SK-N-SH treated with all-trans-retinoic acid at 6 μM for 48 hours (cell line): ENCODE measurements around the gene CHST14.

Source experiments
- ATAC-seq: fragments of 200-7000 bp; cut with Tn5 transposase; 3 replicates; pipeline ENCODE4 v1.9.1; 2020; ENCODE audit warnings: mild to moderate bottlenecking, moderate library complexity
- ARNTL ChIP-seq: fragments of 450-650 bp; formaldehyde crosslinking; IDR thresholded peaks from 2 replicates; pipeline ENCODE4 v1.5.0; 2020; ENCODE audit warnings: low read depth, mild to moderate bottlenecking, moderate library complexity, borderline replicate concordance
- BACH2 ChIP-seq: fragments of 250-450 bp; sonication (Bioruptor Pico); IDR thresholded peaks from 2 replicates; pipeline ENCODE4 v1.9.0; 2021; ENCODE audit warnings: mild to moderate bottlenecking, borderline replicate concordance
- CREB5 ChIP-seq: fragments of 250-450 bp; sonication (Bioruptor Pico); IDR thresholded peaks from 2 replicates; pipeline ENCODE4 v1.5.1; 2020; ENCODE audit warnings: low read depth, mild to moderate bottlenecking, moderate library complexity
- CSDC2 ChIP-seq: fragments of 250-450 bp; sonication (Bioruptor Pico); IDR thresholded peaks from 2 replicates; pipeline ENCODE4 v1.5.0; 2020; ENCODE audit warnings: mild to moderate bottlenecking, moderate library complexity
- CSRNP3 ChIP-seq: fragments of 250-450 bp; sonication (Bioruptor Pico); IDR thresholded peaks from 2 replicates; pipeline ENCODE4 v1.5.1; 2021; ENCODE audit warnings: mild to moderate bottlenecking, moderate library complexity
- ESRRG ChIP-seq: fragments of 250-450 bp; sonication (Bioruptor Pico); IDR thresholded peaks from 2 replicates; pipeline ENCODE4 v1.6.1; 2021; ENCODE audit warnings: mild to moderate bottlenecking
- GLIS3 ChIP-seq: fragments of 250-450 bp; sonication (Bioruptor Pico); IDR thresholded peaks from 2 replicates; pipeline ENCODE4 v1.5.0; 2020; ENCODE audit warnings: mild to moderate bottlenecking, moderate library complexity
- ISL1 ChIP-seq: fragments of 250-450 bp; sonication (Bioruptor Pico); IDR thresholded peaks from 2 replicates; pipeline ENCODE4 v2.1.2; 2022; ENCODE audit warnings: mild to moderate bottlenecking, moderate library complexity
- PATZ1 ChIP-seq: fragments of 250-450 bp; sonication (Bioruptor Pico); IDR thresholded peaks from 2 replicates; pipeline ENCODE4 v1.8.0; 2020; ENCODE audit warnings: mild to moderate bottlenecking, moderate library complexity, borderline replicate concordance
- POU6F1 ChIP-seq: fragments of 250-450 bp; sonication (Bioruptor Pico); IDR thresholded peaks from 2 replicates; pipeline ENCODE4 v1.8.0; 2021; ENCODE audit warnings: low read depth, mild to moderate bottlenecking, moderate library complexity, borderline replicate concordance
- PPARA ChIP-seq: fragments of 250-450 bp; sonication (Bioruptor Pico); IDR thresholded peaks from 2 replicates; pipeline ENCODE4 v1.5.0; 2020; ENCODE audit warnings: mild to moderate bottlenecking, borderline replicate concordance
- RARB ChIP-seq: fragments of 250-450 bp; sonication (Bioruptor Pico); IDR thresholded peaks from 2 replicates; pipeline ENCODE4 v1.8.0; 2021; ENCODE audit warnings: mild to moderate bottlenecking, moderate library complexity
- SNAI2 ChIP-seq: fragments of 250-450 bp; sonication (Bioruptor Pico); IDR thresholded peaks from 2 replicates; pipeline ENCODE4 v1.5.0; 2020; ENCODE audit warnings: mild to moderate bottlenecking, moderate library complexity
- TOX ChIP-seq: fragments of 250-450 bp; sonication (Bioruptor Pico); IDR thresholded peaks from 2 replicates; pipeline ENCODE4 v1.8.0; 2021; ENCODE audit warnings: mild to moderate bottlenecking, moderate library complexity, borderline replicate concordance
- ZC3H10 ChIP-seq: fragments of 250-450 bp; sonication (Bioruptor Pico); IDR thresholded peaks from 2 replicates; pipeline ENCODE4 v1.5.1; 2021; ENCODE audit warnings: mild to moderate bottlenecking, moderate library complexity
- ZFP3 ChIP-seq: fragments of 250-450 bp; sonication (Bioruptor Pico); IDR thresholded peaks from 2 replicates; pipeline ENCODE4 v1.5.0; 2020; ENCODE audit warnings: mild to moderate bottlenecking, moderate library complexity
- ZFP30 ChIP-seq: fragments of 450-650 bp; formaldehyde crosslinking; IDR thresholded peaks from 2 replicates; pipeline ENCODE4 v1.5.0; 2022; ENCODE audit warnings: mild to moderate bottlenecking, moderate library complexity
- ZNF565 ChIP-seq: fragments of 450-650 bp; formaldehyde crosslinking; conservative IDR thresholded peaks from 2 replicates; pipeline ENCODE4 v1.5.0; 2020; ENCODE audit warnings: low read depth, mild to moderate bottlenecking, moderate library complexity
- ZNF8 ChIP-seq: fragments of 450-650 bp; formaldehyde crosslinking; IDR thresholded peaks from 2 replicates; pipeline ENCODE4 v1.5.0; 2020; ENCODE audit warnings: mild to moderate bottlenecking, moderate library complexity

Gene CHST14

GRCh38 chr15:40427188-40427587 lies 43.6 kb upstream of the CHST14 start:
- ATAC-seq: no peak
- TF ChIP-seq RARB (no peak), ARNTL (no peak), ZC3H10 (CRISPR knock-in tag) (no peak), PATZ1 (no peak)

- TF ChIP-seq RARB: no peak
- TF ChIP-seq ZNF565 (CRISPR knock-in tag): no peak
- no peak for TF ChIP-seq PATZ1
- no peak for TF ChIP-seq POU6F1
- TF ChIP-seq CSRNP3 (CRISPR knock-in tag): no peak
- TF ChIP-seq PPARA (CRISPR knock-in tag): no peak
- TF ChIP-seq GLIS3 (CRISPR knock-in tag): no peak
- TF ChIP-seq TOX: no peak
- TF ChIP-seq SNAI2: no peak
- TF ChIP-seq ESRRG (CRISPR knock-in tag): no peak
- no peak for TF ChIP-seq CREB5
- TF ChIP-seq ISL1 (CRISPR knock-in tag): no peak
- TF ChIP-seq ARNTL: no peak
- no peak for TF ChIP-seq ZFP30
- no peak for TF ChIP-seq CSDC2 (CRISPR knock-in tag)
- no peak for TF ChIP-seq BACH2 (CRISPR knock-in tag)
- no peak for TF ChIP-seq ZNF8 (CRISPR knock-in tag)
- ATAC-seq: no peak
Observed at GRCh38 chr15:40428185-40428584, 42.6 kb upstream of the CHST14 start.

- no peak for ATAC-seq
- no peak for TF ChIP-seq POU6F1
- TF ChIP-seq ISL1 (CRISPR knock-in tag): no peak
- TF ChIP-seq CREB5: no peak
- TF ChIP-seq CSRNP3 (CRISPR knock-in tag): no peak
- TF ChIP-seq ARNTL: no peak
- TF ChIP-seq ZFP3: no peak
- no peak for TF ChIP-seq BACH2 (CRISPR knock-in tag)
- TF ChIP-seq, all 23 proteins: peak for 0
Observed at GRCh38 chr15:40429068-40429710, 41.6 kb upstream of the CHST14 start.
